Measurements from ENCODE around the gene TADA1.

- TF ChIP-seq CTCF (conservative IDR thresholded peaks at IDR 0.05) (no peak), EZH2 (IDR thresholded peaks at IDR 0.05; ENCODE audit: low read depth) (no peak)
Observed at GRCh38 chr1:166859597-166859996, 16.5 kb downstream of the TADA1 start.

All from PC-9 (cell line).